HG02973 (cell line): ENCODE measurements around the gene GPATCH3.
A peak's percentile ranks its signal among the peaks of the same experiment; 100 is the strongest.
"Not testable (repeated sequence)": the region's sequence is repeated elsewhere in the genome, so short reads cannot be mapped to it uniquely, and the experiment has no call there.

ENCODE experiments used
- ATAC-seq: cut with Tn5 transposase; IDR thresholded peaks from one replicate; pipeline ENCODE4 v1.9.1; 2021; ENCODE audit warnings: moderate library complexity; ENCODE audit not compliant: unreplicated experiment

The GPATCH3 gene

GRCh38 chr1:26874896-26875295 lies 25.4 kb downstream of the GPATCH3 start:
- ATAC-seq = no peak

- ATAC-seq = not testable (repeated sequence)
Observed at GRCh38 chr1:26873097-26873496, 27.2 kb downstream of the GPATCH3 start.

- ATAC-seq = peak; percentile 85
Observed at GRCh38 chr1:26864610-26865480, 35.4 kb downstream of the GPATCH3 start.

GRCh38 chr1:26863685-26864077 lies 36.6 kb downstream of the GPATCH3 start:
- ATAC-seq = no peak

GRCh38 chr1:26862781-26863684 lies 37.2 kb downstream of the GPATCH3 start, which contains the start of gene SFN:
Gene SFN, plus strand, starts transcription at chr1:26863149. Its CDS starts 64 bp downstream, at chr1:26863213.
- ATAC-seq = no peak

- no peak for ATAC-seq
Observed at GRCh38 chr1:26861889-26862378, 38.3 kb downstream of the GPATCH3 start.

GRCh38 chr1:26861286-26861701 lies 39.0 kb downstream of the GPATCH3 start:
- ATAC-seq = no peak

GRCh38 chr1:26858891-26859640 lies 41.2 kb downstream of the GPATCH3 start:
- no peak for ATAC-seq

GRCh38 chr1:26858160-26858559 lies 42.1 kb downstream of the GPATCH3 start:
- no peak for ATAC-seq

GRCh38 chr1:26857473-26858060 lies 42.7 kb downstream of the GPATCH3 start:
- no peak for ATAC-seq

- no peak for ATAC-seq
Observed at GRCh38 chr1:26856604-26857469, 43.4 kb downstream of the GPATCH3 start.

- no peak for ATAC-seq
Observed at GRCh38 chr1:26856181-26856580, 44.1 kb downstream of the GPATCH3 start.

GRCh38 chr1:26855636-26856035 lies 44.6 kb downstream of the GPATCH3 start:
- no peak for ATAC-seq

- ATAC-seq = no peak
Observed at GRCh38 chr1:26854906-26855305, 45.4 kb downstream of the GPATCH3 start.

- no peak for ATAC-seq
Observed at GRCh38 chr1:26853600-26853999, 46.7 kb downstream of the GPATCH3 start.

- no peak for ATAC-seq
Observed at GRCh38 chr1:26853156-26853555, 47.1 kb downstream of the GPATCH3 start.

GRCh38 chr1:26852701-26853100 lies 47.6 kb downstream of the GPATCH3 start:
- ATAC-seq = no peak

- no peak for ATAC-seq
Observed at GRCh38 chr1:26851106-26851684, 49.1 kb downstream of the GPATCH3 start.
